ENCODE results near the gene PPIP5K2.
A peak's percentile ranks its signal among the peaks of the same experiment; 100 is the strongest.
"Not testable (repeated sequence)": the region's sequence is repeated elsewhere in the genome, so short reads cannot be mapped to it uniquely, and the experiment has no call there.

PPIP5K2 gene

GRCh38 chr5:103122242-103122641, 2.1 kb downstream of the PPIP5K2 start:
- FAIRE-seq (peak; percentile 44), DNase-seq (ENCODE audit: insufficient read length) (no peak)
- TF ChIP-seq POLR2A (IDR thresholded peaks at IDR 0.05; ENCODE audit: low read depth, low read length) (no peak), TAF1 (IDR thresholded peaks at IDR 0.05; ENCODE audit: borderline replicate concordance, low read depth, low read length) (no peak), POLR2AphosphoS5 (IDR thresholded peaks at IDR 0.05; ENCODE audit: low read depth, low read length) (no peak)

GRCh38 chr5:103126557-103126956, 6.5 kb downstream of the PPIP5K2 start:
- TF ChIP-seq TAF1 (IDR thresholded peaks at IDR 0.05; ENCODE audit: borderline replicate concordance, low read depth, low read length) (no peak), POLR2A (IDR thresholded peaks at IDR 0.05; ENCODE audit: low read depth, low read length) (no peak), POLR2AphosphoS5 (IDR thresholded peaks at IDR 0.05; ENCODE audit: low read depth, low read length) (no peak)
- DNase-seq (ENCODE audit: insufficient read length) (no peak), FAIRE-seq (no peak)

- DNase-seq (ENCODE audit: insufficient read length) (no peak), FAIRE-seq (no peak)
- TF ChIP-seq TAF1 (IDR thresholded peaks at IDR 0.05; ENCODE audit: borderline replicate concordance, low read depth, low read length) (no peak), POLR2AphosphoS5 (IDR thresholded peaks at IDR 0.05; ENCODE audit: low read depth, low read length) (no peak), POLR2A (IDR thresholded peaks at IDR 0.05; ENCODE audit: low read depth, low read length) (no peak)
Measured at GRCh38 chr5:103127292-103127817, 7.3 kb downstream of the PPIP5K2 start.

- TF ChIP-seq POLR2AphosphoS5 (IDR thresholded peaks at IDR 0.05; ENCODE audit: low read depth, low read length) (no peak), POLR2A (IDR thresholded peaks at IDR 0.05; ENCODE audit: low read depth, low read length) (no peak), TAF1 (IDR thresholded peaks at IDR 0.05; ENCODE audit: borderline replicate concordance, low read depth, low read length) (no peak)
- FAIRE-seq, result no peak
- no peak for DNase-seq (ENCODE audit: insufficient read length)
Measured at GRCh38 chr5:103128202-103128601, 8.1 kb downstream of the PPIP5K2 start.

GRCh38 chr5:103132684-103133083, 12.6 kb downstream of the PPIP5K2 start:
- DNase-seq (ENCODE audit: insufficient read length), result no peak
- no peak for FAIRE-seq
- TF ChIP-seq POLR2AphosphoS5 (IDR thresholded peaks at IDR 0.05; ENCODE audit: low read depth, low read length) (no peak), POLR2A (IDR thresholded peaks at IDR 0.05; ENCODE audit: low read depth, low read length) (no peak), TAF1 (IDR thresholded peaks at IDR 0.05; ENCODE audit: borderline replicate concordance, low read depth, low read length) (no peak)

GRCh38 chr5:103133231-103133630, 13.1 kb downstream of the PPIP5K2 start:
- TF ChIP-seq TAF1 (IDR thresholded peaks at IDR 0.05; ENCODE audit: borderline replicate concordance, low read depth, low read length) (no peak), POLR2A (IDR thresholded peaks at IDR 0.05; ENCODE audit: low read depth, low read length) (no peak), POLR2AphosphoS5 (IDR thresholded peaks at IDR 0.05; ENCODE audit: low read depth, low read length) (no peak)
- FAIRE-seq (no peak), DNase-seq (ENCODE audit: insufficient read length) (no peak)

- no peak for FAIRE-seq
- TF ChIP-seq POLR2AphosphoS5 (IDR thresholded peaks at IDR 0.05; ENCODE audit: low read depth, low read length) (no peak), POLR2A (IDR thresholded peaks at IDR 0.05; ENCODE audit: low read depth, low read length) (no peak)
- no peak for DNase-seq (ENCODE audit: insufficient read length)
Measured at GRCh38 chr5:103135461-103135860, 15.4 kb downstream of the PPIP5K2 start.

- TF ChIP-seq POLR2AphosphoS5 (IDR thresholded peaks at IDR 0.05; ENCODE audit: low read depth, low read length) (no peak), POLR2A (IDR thresholded peaks at IDR 0.05; ENCODE audit: low read depth, low read length) (no peak), TAF1 (IDR thresholded peaks at IDR 0.05; ENCODE audit: borderline replicate concordance, low read depth, low read length) (no peak)
- FAIRE-seq (no peak), DNase-seq (ENCODE audit: insufficient read length) (no peak)
Measured at GRCh38 chr5:103138202-103138690, 18.1 kb downstream of the PPIP5K2 start.

- FAIRE-seq (peak; percentile 97), DNase-seq (ENCODE audit: insufficient read length) (peak; percentile 34)
- TF ChIP-seq POLR2AphosphoS5 (IDR thresholded peaks at IDR 0.05; ENCODE audit: low read depth, low read length), result no peak
- no peak for TF ChIP-seq TAF1 (IDR thresholded peaks at IDR 0.05; ENCODE audit: borderline replicate concordance, low read depth, low read length)
- no peak for TF ChIP-seq POLR2A (IDR thresholded peaks at IDR 0.05; ENCODE audit: low read depth, low read length)
Measured at GRCh38 chr5:103139264-103139865, 19.3 kb downstream of the PPIP5K2 start.

GRCh38 chr5:103142132-103142531, 22.0 kb downstream of the PPIP5K2 start:
- not testable (repeated sequence) for FAIRE-seq; DNase-seq (ENCODE audit: insufficient read length)

GRCh38 chr5:103145196-103145595, 25.1 kb downstream of the PPIP5K2 start:
- DNase-seq (ENCODE audit: insufficient read length) (no peak), FAIRE-seq (no peak)
- TF ChIP-seq POLR2AphosphoS5 (IDR thresholded peaks at IDR 0.05; ENCODE audit: low read depth, low read length) (no peak), TAF1 (IDR thresholded peaks at IDR 0.05; ENCODE audit: borderline replicate concordance, low read depth, low read length) (no peak), POLR2A (IDR thresholded peaks at IDR 0.05; ENCODE audit: low read depth, low read length) (no peak)

GRCh38 chr5:103148213-103148612, 28.1 kb downstream of the PPIP5K2 start:
- FAIRE-seq (no peak), DNase-seq (ENCODE audit: insufficient read length) (no peak)
- TF ChIP-seq POLR2A (IDR thresholded peaks at IDR 0.05; ENCODE audit: low read depth, low read length), result no peak
- TF ChIP-seq POLR2AphosphoS5 (IDR thresholded peaks at IDR 0.05; ENCODE audit: low read depth, low read length), result no peak
- TF ChIP-seq TAF1 (IDR thresholded peaks at IDR 0.05; ENCODE audit: borderline replicate concordance, low read depth, low read length), result no peak
